ENCODE results near the gene CACNB1. TPM values are rescaled to one million over a fixed set of nuclear protein-coding genes. Genes with fewer than 3 reads are reported as not detected.

CACNB1 gene
- total and polyA plus RNA-seq, 2 of the 13 experiments (the other 11 are each of a cell fraction or from before 2014, with no cell fraction given) = 0.75 to 1.5 TPM

- Histone ChIP-seq H3K27me3 (ENCODE audit: control insufficient read depth in 1 of 2, insufficient read depth in 2 of 2, low read length in 2 of 2) (no peaks in the 10 kb centered on the region), H3K9me3 (ENCODE audit: low read length) (no peaks in the 10 kb centered on the region), H4K20me1 (ENCODE audit: insufficient read depth, low read length) (no peaks in the 10 kb centered on the region; the same call in 1 of the 2 replicates), H3K27ac (ENCODE audit: extremely low read length, insufficient read depth, low read length) (no peak overlapping the region), H3K4me3 (replicated peaks in 1 of 3; ENCODE audit: insufficient read depth in 1 of 3, low read depth in 2 of 3, low read length in 3 of 3) (no peak overlapping the region), H3K4me1 (ENCODE audit: insufficient read depth, low read length) (no peaks in the 10 kb centered on the region), H3K79me2 (ENCODE audit: insufficient read depth, low read length) (no peaks in the 10 kb centered on the region), H3K36me3 (replicated peaks in 1 of 2; ENCODE audit: control insufficient read depth in 1 of 2, insufficient read depth in 2 of 2, low read length in 2 of 2) (no peaks in the 10 kb centered on the region), H3K4me2 (ENCODE audit: low read depth, low read length) (no peak overlapping the region), H3K9ac (ENCODE audit: insufficient read depth, low read depth, low read length) (no peak overlapping the region), H2AFZ (ENCODE audit: low read length) (no peak overlapping the region)
- no peak for FAIRE-seq
- WGBS (ENCODE audit: low lambda C conversion rate) = 75% methylated on average over 9 of the region's 10 CpGs
- intact Hi-C loops (cut with micrococcal nuclease; ENCODE audit: unreplicated experiment) (loop anchor here (1.0 kb wide), 1 partner anchor 192 kb away; no protein-coding TSS in a partner anchor), in situ Hi-C loops (cut with HindIII; ENCODE audit: extremely low pct_ligation_motif_present, low pct_unique_long_range_greater_than_20kb) (no loop called here)
- ChIA-PET CTCF (ENCODE audit: low intra/inter-chr PET ratio, low total read pairs) (interaction anchor here (1.4 to 2.0 kb wide), 2 partner anchors 11 to 193 kb away, joined by 3 to 8 read pairs; no protein-coding TSS in a partner anchor), POLR2A (interaction anchor here (1.6 kb wide), 1 partner anchor 24 kb away, joined by 5 read pairs; the partner anchor contains the start of gene RPL19)
- no TSS peak for BruUV-seq (replicated peaks)
- no peak for ATAC-seq
- DNase-seq (ENCODE audit: low spot score) = no peak
- TF ChIP-seq HMG20B (CRISPR knock-in tag; conservative IDR thresholded peaks at IDR 0.05) (no peak), UBTF (CRISPR knock-in tag; IDR thresholded peaks at IDR 0.05) (no peak), ZFX (CRISPR knock-in tag; IDR thresholded peaks at IDR 0.05; ENCODE audit: low read depth) (no peak), ZNF124 (CRISPR knock-in tag; IDR thresholded peaks at IDR 0.05) (no peak), ZIK1 (CRISPR knock-in tag; IDR thresholded peaks at IDR 0.05; ENCODE audit: borderline replicate concordance, low read depth) (no peak), ZNF703 (CRISPR knock-in tag; IDR thresholded peaks at IDR 0.05; ENCODE audit: borderline replicate concordance) (no peak), NONO (IDR thresholded peaks at IDR 0.05) (no peak), NONO (CRISPR knock-in tag; conservative IDR thresholded peaks at IDR 0.05) (no peak), ZNF720 (CRISPR knock-in tag; IDR thresholded peaks at IDR 0.05) (no peak), HMGXB3 (CRISPR knock-in tag; IDR thresholded peaks at IDR 0.05; ENCODE audit: borderline replicate concordance) (no peak), ZNF12 (CRISPR knock-in tag; IDR thresholded peaks at IDR 0.05) (no peak), ZFYVE20 (CRISPR knock-in tag; IDR thresholded peaks at IDR 0.05; ENCODE audit: borderline replicate concordance, low read depth) (no peak), ZNF451 (CRISPR knock-in tag; IDR thresholded peaks at IDR 0.05) (no peak), ZNF619 (CRISPR knock-in tag; IDR thresholded peaks at IDR 0.05) (no peak), ZNF75D (CRISPR knock-in tag; IDR thresholded peaks at IDR 0.05; ENCODE audit: borderline replicate concordance) (no peak), ZNF501 (CRISPR knock-in tag; IDR thresholded peaks at IDR 0.05) (no peak)
- TF ChIP-seq, protein P1, sequence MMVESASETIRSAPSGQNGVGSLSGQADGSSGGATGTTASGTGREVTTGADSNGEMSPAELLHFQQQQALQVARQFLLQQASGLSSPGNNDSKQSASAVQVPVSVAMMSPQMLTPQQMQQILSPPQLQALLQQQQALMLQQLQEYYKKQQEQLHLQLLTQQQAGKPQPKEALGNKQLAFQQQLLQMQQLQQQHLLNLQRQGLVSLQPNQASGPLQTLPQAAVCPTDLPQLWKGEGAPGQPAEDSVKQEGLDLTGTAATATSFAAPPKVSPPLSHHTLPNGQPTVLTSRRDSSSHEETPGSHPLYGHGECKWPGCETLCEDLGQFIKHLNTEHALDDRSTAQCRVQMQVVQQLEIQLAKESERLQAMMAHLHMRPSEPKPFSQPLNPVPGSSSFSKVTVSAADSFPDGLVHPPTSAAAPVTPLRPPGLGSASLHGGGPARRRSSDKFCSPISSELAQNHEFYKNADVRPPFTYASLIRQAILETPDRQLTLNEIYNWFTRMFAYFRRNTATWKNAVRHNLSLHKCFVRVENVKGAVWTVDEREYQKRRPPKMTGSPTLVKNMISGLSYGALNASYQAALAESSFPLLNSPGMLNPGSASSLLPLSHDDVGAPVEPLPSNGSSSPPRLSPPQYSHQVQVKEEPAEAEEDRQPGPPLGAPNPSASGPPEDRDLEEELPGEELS (CRISPR knock-in tag; IDR thresholded peaks at IDR 0.05) = no peak
Observed at GRCh38 chr17:39175695-39176093, 21.8 kb downstream of the CACNB1 start.
